Activated CD8-positive, alpha-beta memory T cell treated with anti-CD3 and anti-CD28 coated beads, Interleukin-2, amount 50 U/mL, for 1 hour (primary cell): Measurements from ENCODE around the gene ELOVL5.

Experiments
- DNase-seq: peaks from one replicate; pipeline ENCODE4 v3.0.0-alpha.2; 2020; ENCODE audit errors: extremely low read depth

The ELOVL5 gene

DNA sequence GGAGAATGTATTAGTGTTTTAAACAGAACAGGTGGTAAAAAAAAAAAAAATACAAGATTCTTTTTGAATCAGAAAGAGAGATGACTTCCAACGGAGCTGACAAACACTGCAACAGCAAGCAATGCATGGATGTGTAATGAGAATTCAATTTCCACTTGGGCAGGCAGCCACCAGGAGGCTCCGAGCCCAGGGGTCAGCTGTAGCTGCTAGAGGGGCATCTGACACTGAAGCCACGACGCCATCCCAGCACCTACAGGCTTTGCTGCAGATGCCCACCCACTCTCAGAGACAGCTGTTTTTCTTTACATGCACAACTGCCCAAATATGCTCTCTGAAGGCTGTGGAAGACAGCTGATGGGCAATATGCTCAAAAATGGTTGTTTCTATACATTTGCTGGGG is 75.4 kb downstream of the ELOVL5 start:
- no peak for DNase-seq

DNA sequence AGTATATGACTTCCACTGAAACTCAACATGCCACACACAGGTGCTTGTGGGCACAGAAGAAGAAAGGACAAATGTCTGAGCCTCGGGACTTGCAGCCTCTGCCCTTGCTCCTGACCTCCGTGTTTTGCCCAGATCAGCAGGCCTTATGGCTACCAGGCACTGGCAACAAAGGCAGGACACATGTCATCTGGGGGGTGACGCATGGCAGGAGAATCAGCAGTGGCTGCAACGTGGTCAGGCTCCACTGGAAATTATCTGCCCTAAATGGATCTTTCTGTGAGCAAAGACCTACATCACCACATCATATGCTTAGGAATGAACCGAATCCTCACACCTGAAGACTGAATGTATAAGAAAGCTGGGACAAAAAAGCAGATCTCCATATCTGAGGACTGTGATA is 78.9 kb downstream of the ELOVL5 start:
- DNase-seq, result no peak

DNA sequence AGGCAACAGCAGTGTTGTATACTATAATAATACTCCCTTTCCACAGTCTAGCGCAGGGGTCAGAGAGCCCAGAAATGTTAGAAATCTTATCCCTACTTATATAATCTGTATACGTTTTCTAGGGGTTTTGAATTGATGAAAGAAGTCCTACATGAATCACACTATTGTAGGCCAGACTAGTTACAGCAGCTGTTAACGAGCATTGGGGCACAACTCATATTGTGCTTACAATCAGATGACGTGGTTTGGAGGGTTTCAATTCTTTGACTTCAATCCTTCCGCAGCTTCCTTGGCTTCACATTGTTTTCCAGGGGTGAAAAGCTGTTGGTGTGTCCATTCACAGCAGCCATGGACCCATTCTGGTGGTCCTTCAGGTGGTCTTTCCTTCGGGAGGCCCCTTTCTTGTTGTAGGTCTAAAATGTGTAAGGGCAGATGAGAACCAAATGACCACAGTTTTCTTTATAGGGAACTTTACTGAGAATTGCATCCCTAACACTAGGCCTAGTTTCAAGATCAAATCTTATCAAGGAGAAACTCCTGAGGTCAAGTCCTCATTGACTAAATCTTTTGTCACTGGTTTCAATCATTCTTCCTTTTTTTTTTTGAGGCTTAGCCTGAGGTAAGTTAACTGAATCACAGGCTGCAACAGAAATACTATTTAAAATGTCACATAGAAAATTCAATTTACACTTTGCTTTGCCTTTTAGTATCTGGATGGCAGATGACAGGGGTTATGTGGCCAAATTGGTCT is 79.7 kb downstream of the ELOVL5 start:
- DNase-seq, result no peak

DNA sequence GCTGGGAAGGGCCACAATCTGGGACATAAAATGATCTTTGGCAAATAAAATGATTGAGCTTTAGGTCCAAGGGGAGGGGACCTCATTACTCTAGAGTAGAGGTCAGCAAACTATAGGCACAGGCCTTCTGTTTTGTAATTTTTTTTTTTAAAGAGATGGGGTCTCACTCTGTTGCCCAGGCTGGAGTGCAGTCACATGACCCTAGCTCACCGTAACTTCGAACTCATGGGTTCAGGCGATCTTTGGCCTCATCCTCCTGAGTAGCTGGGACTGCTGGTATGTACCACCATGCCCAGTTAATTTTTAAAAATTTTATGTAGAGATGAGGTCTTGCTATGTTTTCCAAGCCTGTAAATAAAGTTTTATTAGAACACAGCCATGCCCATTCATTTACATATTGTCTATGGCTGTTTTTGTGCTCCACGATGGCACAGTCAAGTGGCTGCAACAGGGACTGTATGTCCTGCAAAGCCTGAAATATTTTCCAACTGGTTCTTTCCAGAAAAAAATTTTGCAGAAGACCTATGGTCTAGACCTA is 82.1 kb downstream of the ELOVL5 start:
- no peak for DNase-seq

DNA sequence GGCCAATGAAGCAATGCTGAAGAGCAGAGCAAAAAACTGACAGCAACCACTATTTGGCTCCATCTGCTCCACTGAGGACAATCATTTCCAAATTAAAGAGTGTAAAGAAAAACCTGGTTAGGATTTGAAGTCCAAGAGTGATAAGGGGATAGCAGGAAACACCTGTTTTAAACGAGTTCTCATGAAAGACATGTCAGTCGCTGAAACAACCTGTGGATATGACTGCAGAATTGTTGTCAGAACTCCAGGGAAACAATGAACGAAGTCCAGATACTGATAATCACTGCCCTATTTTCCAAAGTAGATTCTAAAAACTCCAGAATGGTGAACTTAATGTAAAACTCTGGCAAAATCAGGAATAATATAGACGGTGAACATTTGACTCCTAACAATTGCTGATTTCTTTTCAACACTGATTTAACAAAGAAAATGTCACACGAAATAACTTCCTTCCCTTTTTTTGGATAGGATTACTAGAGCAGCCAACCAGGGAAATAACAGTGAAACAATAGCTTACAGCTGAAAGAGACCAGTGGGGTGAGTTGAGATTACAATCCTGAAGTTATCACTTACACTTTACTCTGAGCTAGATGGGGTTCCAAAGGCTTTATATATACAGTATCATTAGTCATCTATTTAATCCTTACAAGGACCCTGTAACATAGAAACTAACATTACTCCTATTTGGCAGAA is 83.7 kb downstream of the ELOVL5 start:
- DNase-seq, result no peak

DNA sequence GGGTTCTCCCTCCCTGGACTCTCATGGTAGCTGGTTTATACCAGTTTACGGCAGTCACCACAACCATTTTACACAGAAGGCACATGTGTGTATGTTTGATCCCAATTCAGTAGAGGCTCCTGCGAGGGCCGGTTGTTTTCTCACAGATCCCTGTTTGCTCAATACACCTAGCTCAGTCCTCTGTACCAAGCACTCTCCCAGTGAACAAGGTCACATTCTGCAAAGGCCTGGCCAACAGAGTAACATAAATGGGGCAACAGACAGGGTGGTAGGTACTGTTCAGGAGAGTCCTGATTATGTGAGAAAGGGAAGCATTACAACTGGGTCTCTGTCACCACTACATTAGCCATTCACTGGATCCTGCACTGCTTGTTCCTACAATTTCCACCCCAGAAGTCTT is 84.4 kb downstream of the ELOVL5 start:
- no peak for DNase-seq

DNA sequence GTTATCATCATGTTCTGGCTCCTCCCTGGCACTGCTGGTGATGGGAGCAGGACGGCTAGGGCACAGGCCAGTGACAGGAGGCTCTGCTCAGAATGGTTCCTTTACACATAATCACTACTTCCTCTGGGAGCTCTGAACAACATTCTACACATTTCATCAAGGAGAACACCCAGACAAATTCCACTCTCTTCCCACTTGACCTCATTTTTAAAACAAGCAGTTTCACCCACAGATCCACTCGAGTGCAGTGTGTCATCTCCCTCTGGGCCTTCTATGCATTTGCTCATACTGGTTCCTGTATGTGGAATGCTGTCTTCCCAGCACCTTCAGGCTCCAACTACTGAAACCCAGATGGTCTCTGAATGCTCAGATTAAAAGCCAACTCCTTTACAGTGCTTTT is 84.8 kb downstream of the ELOVL5 start:
- no peak for DNase-seq

DNA sequence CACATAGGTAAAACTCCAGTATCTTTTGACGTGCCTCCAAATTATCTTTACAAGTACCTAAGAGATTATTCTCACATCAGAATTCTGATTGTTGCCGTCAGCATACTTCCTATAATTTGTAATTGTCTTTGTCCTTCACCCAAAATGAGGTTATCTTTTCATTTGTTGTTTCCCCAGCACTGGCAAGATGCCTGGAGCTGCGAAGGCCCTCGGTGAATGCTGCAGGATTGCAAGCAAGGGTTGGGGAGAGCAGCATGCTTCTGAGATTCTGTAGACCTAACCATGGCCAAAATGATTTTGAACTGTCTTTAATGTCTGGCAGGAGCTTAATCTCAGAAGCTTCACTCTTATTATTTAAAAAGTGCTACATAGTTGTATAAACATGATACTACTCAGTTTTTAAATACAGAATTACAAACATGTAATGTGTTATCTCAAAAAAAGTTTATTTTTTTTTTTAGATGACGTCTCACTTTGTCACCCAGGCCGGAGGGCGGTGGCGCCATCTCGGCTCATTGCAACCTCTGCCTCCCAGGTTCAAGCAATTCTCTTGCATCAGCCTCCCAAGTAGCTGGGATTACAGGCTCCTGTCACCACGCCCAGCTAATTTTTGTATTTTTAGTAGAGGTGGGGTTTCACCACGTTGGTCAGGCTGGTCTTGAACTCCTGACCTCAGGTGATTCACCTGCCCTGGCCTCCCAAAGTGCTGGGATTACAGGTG is 88.7 kb downstream of the ELOVL5 start:
- no peak for DNase-seq

DNA sequence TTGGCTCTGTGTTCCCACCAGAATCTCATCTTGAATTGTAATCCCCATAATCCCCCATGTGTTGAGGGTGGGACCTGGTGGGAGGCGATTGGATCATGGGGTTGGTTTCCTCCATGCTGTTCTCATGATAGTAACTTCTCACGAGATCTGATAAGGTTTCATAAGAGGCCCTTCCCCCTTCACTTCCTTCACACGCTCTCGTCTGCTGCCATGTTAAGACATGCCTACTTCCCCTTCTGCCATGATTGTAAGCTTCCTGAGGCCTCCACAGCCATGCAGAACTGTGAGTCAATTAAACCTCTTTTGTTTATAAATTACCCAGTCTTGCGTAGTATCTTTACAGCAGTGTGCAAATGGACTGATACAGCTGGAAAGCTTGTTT is 90.0 kb downstream of the ELOVL5 start:
- DNase-seq, result no peak

DNA sequence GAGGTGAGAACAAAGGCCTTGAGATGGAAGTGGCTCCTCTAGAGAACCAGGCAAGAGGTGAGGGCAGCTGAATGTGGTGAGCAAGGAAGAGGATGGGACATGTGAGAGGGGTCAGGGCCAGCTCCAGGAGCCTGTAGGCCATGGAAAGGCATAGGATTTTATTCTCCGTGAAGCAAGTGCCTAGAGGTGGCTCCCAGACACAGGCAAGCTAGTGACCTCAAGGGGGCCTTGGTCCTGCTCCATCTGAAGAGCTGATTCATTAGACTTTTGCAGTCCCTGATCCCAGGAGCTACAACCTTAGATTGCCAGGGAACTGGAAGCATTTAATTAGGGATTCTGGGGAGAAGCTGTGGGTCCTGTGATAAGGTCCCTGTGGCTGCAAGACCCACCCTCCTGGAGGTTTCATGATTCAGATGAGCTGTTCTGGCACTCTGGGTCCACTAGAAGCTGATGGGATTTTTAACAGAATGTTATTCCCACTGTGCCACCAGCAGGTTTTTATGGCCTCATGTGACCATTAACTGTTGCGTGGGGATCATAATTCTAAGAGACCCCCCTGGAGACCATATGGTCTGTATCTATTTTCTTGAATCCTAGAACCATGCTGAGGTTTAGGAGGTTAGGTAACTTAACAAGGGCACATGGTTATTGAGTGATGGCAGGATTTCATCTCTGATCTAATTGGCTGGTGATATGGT is 90.5 kb downstream of the ELOVL5 start:
- DNase-seq, result no peak

DNA sequence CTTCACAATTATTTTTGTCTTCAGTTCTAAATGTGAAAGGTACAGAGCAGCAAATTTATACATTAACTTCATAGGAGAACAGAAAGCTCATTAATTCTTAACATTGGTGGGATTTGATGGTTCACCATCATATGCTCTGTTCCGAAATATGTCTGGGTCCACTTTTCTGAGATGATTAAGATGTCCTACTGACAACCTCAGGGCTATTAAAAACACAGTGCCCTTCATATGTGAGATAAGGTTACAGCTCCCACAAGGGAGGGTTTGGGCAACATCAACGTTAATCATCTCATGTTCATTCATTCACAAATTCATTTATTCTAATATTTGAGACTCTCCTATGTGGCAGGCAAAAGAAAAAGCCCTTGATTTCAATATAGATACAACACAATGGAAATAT is 91.2 kb downstream of the ELOVL5 start:
- DNase-seq, result no peak

DNA sequence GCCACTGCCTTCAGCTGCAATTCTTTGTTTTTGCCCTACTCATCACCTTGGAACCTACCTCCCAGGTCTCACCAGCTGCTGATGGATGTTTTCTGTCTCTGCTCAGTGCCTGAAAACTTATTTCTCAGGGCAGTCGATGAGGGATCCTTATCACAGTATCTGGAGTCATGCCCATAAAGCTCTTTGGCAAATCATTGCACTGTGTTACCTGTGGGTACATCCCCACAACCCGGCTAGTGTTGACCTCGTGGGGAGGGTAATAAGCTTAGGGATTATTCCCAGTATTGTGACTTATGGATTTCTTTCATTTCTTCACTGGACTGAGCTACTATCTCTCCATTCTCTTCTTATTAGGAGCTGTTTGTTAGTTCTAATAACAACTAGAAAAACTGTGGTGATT is 91.7 kb downstream of the ELOVL5 start:
- no peak for DNase-seq

DNA sequence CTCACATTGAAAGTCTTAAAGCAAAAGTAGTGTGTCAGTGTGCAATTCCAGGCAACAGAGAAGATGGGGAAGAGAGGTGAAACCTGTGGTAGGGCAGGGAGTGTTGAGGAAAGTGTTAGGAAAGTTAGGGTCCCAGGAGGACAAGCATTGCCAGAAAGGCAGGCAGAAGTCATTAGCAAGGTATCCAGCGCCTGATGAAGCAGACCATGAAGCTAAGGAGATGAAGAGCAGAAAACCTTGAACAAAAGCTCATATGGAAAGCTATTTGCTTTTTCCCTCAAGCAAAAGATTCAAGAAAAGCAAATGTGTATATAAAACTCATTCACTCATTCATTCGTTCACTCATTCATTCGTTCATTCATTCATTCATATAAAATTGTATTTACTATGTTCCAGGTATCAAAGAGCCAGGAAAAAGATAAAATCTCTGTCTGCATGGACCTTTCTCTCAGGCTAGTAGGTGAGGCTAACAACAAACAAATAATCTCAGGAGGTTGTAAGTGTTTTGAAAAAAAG is 96.5 kb downstream of the ELOVL5 start:
- no peak for DNase-seq

DNA sequence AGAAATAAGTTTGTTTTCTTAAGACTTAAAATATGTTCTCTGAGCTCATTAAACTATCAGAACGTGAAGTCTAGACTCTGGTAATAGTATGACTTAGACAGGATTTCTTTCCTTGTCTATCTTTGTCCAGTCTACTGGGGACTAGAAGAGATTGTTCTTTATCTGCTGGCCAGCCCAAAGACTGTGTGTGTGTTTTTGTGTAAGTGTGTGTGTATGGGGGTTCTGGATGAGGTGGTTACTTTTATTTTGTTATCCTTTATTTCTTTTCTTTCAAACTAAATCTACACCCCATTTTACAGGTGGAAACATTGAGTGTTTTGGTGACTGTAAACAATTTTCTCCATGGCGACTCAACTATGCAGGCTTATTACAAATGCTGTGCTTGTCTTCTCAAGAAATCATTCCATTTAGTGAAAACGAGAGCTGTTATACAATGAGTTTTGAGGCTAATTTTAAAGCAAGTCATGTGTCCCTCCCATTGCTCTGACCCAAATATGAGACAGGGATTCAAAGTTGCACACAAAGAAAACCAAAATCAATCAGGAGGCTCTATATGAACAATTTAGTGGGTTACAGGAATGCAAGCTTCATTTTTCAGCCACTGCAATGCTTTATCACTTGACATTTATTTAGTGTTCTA is 97.6 kb downstream of the ELOVL5 start:
- no peak for DNase-seq

DNA sequence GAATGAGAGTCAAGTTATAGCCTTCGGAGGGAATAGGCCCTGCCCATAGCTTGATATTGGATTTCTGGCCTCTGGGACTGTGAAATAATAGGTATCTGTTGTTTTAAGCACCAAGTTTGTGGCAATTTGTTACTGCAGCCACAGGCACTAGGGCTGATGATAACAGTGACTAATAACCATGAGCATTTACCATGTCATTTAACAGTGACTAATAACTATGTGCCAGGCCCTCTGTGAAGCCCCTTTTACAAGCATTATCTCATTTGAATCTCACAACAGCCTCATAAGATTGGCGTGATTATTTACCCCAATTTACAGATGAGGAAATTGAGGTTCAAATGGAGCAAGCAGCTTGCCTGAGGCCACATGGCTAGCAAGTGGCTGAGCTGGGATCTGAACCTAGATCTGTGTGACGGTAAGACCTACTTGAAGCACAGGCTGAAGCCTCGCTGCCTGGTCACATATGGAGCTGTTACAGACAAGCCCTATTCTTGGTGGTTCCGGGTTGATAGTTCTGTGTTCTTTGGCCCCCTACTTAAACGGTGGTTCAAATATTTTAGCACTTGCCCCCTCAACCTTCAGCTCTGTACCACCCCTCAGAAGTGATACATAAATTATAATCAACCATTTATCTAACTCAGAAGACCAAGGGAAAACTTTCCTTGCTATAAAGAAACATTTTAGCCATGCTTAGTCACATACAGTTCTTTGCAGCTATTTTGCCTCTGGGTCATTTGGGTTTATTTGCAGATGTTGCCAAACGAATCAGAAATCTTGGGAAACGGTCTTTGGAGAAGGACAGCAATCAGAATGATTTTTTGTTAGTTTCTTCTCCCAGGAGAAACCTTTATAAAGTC is 98.3 kb downstream of the ELOVL5 start:
- no peak for DNase-seq

DNA sequence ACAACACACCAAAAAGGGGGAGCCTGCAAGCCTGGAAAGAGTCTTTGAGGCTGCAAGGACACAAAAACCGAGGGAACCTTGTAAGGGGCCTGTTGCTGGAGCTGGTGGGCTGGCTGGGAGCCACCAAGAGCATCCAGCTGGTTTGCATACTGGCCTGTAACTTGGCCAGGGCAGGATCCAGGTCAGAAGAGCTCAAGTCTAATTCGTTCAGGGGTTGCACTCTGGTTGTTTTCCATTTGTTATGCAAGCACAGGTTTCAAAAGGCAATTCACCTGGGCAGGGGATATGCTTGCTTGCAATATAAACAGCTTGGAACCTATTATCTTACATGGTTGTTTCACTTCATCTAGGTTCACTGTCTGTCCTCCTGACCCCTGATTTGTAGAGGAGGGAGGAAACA is 101.8 kb downstream of the ELOVL5 start:
- DNase-seq, result no peak

DNA sequence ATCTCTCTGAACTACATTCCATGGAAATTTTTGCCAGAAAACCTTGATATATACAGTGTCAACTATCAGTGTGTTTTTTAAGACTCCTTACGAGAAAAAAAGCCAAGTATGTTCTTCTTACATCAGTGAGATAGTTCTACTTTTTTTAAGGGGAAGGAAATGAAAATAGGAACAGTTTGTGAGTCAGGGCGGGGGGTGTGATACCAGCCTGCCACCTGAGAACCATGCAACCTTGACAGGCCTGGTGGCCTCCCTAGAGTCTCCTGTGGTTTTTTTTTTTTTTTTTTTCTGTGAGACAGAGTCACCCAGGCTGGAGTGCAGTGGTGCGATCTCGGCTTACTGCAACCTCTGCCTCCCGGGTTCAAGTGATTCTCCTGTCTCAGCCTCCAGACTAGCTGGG is 103.8 kb downstream of the ELOVL5 start:
- DNase-seq, result no peak

DNA sequence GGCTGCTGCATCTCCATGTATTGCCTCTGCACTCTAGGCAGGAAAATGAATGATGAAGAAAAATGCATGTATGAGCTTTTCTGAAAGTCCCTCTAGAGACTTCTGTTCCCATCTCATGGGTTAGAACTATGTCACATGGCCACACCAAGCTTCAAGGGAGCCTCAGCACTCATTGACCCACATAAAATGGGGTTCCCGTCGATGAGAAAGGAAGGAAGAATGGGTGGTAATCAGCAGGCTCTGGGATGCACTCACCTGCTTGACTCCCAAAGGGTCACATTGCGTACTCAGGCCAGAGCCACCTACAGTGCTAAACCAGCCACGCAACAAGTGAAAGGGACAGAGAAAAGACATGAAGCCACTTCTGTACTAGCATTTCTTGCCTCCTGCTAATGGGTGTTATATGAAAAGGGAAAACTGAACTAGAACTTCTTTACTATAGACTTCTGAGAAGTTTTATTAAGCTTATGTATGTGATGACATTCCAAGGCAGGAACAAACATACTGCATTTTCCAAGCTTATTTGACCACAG is 104.3 kb downstream of the ELOVL5 start:
- no peak for DNase-seq

DNA sequence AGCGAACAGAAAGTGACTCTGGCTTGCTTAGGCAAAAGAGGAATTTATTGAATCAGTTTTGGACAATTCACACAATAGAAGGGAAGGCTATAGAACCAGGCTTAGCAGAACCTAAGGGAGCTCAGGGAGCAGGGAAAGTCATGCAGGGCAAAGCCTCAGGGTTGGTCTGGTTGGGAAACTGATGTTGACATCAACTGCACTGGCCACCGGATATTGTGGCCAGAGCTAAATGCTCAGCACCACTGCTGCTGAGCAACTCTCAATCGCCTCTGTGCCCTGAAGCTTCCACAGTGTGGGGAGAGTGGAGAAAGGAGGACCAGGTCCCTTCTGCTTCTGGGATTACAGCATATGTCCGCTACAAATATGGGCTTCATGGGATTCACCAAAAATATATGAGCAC is 106.8 kb downstream of the ELOVL5 start:
- no peak for DNase-seq

DNA sequence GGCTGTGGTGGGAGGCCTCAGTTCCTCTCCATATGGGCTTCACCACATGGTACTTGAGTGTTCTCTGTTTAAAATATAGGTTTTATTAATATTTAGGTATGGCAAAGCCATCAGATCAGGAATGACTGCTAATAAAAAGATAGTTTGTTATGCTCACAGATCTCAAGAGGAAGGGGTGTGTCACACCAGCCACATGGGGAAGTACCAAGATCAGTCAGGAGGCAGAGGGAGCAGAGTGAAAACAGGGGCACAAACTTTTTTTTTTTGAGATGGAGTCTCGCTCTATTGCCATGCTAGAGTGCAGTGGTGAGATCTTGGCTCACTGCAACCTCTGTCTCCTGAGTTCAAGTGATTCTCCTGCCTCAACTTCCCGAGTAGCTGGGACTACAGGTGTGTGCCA is 108.0 kb downstream of the ELOVL5 start:
- DNase-seq, result no peak
